ENCODE results near the gene RNU6-8. TPM values are rescaled to one million over a fixed set of nuclear protein-coding genes. Genes with fewer than 3 reads are reported as not detected.

The RNU6-8 gene
- total RNA-seq, 1 donor from 2014 or later = not detected

GRCh38 chr14:32166924-32167323 lies 36.1 kb downstream of the RNU6-8 start:
- Mint-ChIP-seq H3K9me3 (ENCODE audit: unreplicated experiment) (peaks cover 12% of the 10 kb centered on the region), H3K4me3 (ENCODE audit: unreplicated experiment) (no peak overlapping the region), H3K27me3 (ENCODE audit: unreplicated experiment) (no peaks in the 10 kb centered on the region), H3K27ac (ENCODE audit: unreplicated experiment) (no peak overlapping the region), H3K4me1 (ENCODE audit: unreplicated experiment) (no peaks in the 10 kb centered on the region), H3K36me3 (ENCODE audit: unreplicated experiment) (no peaks in the 10 kb centered on the region)
- no peak for DNase-seq (ENCODE audit: extremely low spot score, unreplicated experiment)
- no peak for TF ChIP-seq CTCF (IDR thresholded peaks at IDR 0.05)

- H3K4me1 Mint-ChIP-seq (ENCODE audit: unreplicated experiment) = no peaks in the 10 kb centered on the region
- peaks cover 15% of the 10 kb centered on the region for H3K9me3 Mint-ChIP-seq (ENCODE audit: unreplicated experiment)
- no peaks in the 10 kb centered on the region for H3K36me3 Mint-ChIP-seq (ENCODE audit: unreplicated experiment)
- H3K27ac Mint-ChIP-seq (ENCODE audit: unreplicated experiment) = no peak overlapping the region
- H3K27me3 Mint-ChIP-seq (ENCODE audit: unreplicated experiment) = no peaks in the 10 kb centered on the region
- no peak for TF ChIP-seq CTCF (IDR thresholded peaks at IDR 0.05)
- no peak for DNase-seq (ENCODE audit: extremely low spot score, unreplicated experiment)
- H3K4me3 Mint-ChIP-seq (ENCODE audit: unreplicated experiment) = no peak overlapping the region
Measured at GRCh38 chr14:32166029-32166428, 37.0 kb downstream of the RNU6-8 start.

Other genes with a start within 250 kb of the RNU6-8 start
- gene ARHGAP5, start 126.0 kb downstream of the RNU6-8 start, total RNA-seq = 83.3 and 87.1 TPM in 2 replicates
- not detected in 2 replicates for gene RNU6-7, start 1.2 kb downstream of the RNU6-8 start, total RNA-seq
- gene AKAP6, start 126.0 kb upstream of the RNU6-8 start, total RNA-seq = 3.8 and 4.1 TPM in 2 replicates